Osteoblast (primary cell): Measurements from ENCODE around the gene STARD7. TPM values are rescaled to one million over a fixed set of nuclear protein-coding genes. Genes with fewer than 3 reads are reported as not detected.

Source experiments
- DNase-seq: peaks from one replicate; pipeline ENCODE4 v3.0.0; 2011; ENCODE audit warnings: low spot score, mixed read lengths; ENCODE audit not compliant: insufficient read length; ENCODE audit errors: missing footprints
- H2AFZ ChIP-seq: 2 replicates; pipeline ENCODE4 v1.6.0; 2011; ENCODE audit warnings: mild to moderate bottlenecking, low read length
- H3K27ac ChIP-seq: 2 replicates; pipeline ENCODE4 v1.5.1; 2011; ENCODE audit warnings: mild to moderate bottlenecking, low read depth, low read length, moderate library complexity
- H3K27me3 ChIP-seq: 2 replicates; pipeline ENCODE4 v1.6.0; 2012; ENCODE audit warnings: mild to moderate bottlenecking, control low read depth, inconsistent platforms, low read length, moderate library complexity; ENCODE audit not compliant: insufficient read depth
- H3K36me3 ChIP-seq: 2 replicates; pipeline ENCODE4 v1.5.1; 2011; ENCODE audit warnings: mild to moderate bottlenecking, low read length, control low read depth, moderate library complexity; ENCODE audit not compliant: insufficient read depth
- H3K4me1 ChIP-seq: 2 replicates; pipeline ENCODE4 v1.5.1; 2011; ENCODE audit warnings: mild to moderate bottlenecking, low read length, control low read depth, moderate library complexity; ENCODE audit not compliant: insufficient read depth
- H3K4me2 ChIP-seq: 2 replicates; pipeline ENCODE4 v1.6.0; 2011; ENCODE audit warnings: mild to moderate bottlenecking, low read length; ENCODE audit not compliant: insufficient read depth
- H3K4me3 ChIP-seq: fragments of 200-600 bp; sonication (generic); 3 replicates; pipeline ENCODE4 v1.5.1; 2012; ENCODE audit warnings: mild to moderate bottlenecking, low read length, inconsistent platforms; ENCODE audit not compliant: insufficient read depth
- H3K79me2 ChIP-seq: 2 replicates; pipeline ENCODE4 v1.6.0; 2012; ENCODE audit warnings: mild to moderate bottlenecking, low read length, control low read depth, inconsistent platforms; ENCODE audit not compliant: insufficient read depth
- H3K9me3 ChIP-seq: 2 replicates; pipeline ENCODE4 v1.5.1; 2011; ENCODE audit warnings: low read depth, low read length, control low read depth
- H4K20me1 ChIP-seq: 2 replicates; pipeline ENCODE4 v1.6.0; 2012; ENCODE audit warnings: mild to moderate bottlenecking, low read length, control low read depth; ENCODE audit not compliant: insufficient read depth
- CTCF ChIP-seq: IDR thresholded peaks from 2 replicates; pipeline ENCODE4 v1.5.1; 2011; ENCODE audit warnings: mild to moderate bottlenecking, low read depth, low read length, moderate library complexity; ENCODE audit errors: extremely low read depth
- total RNA-seq: library from RNA; depleted of rRNA; stranded (reverse); fragments of >200 nt; gene quantifications from 2 replicates; pipeline ENCODE4 v1.2.3, GENCODE V29; 2012

STARD7 gene
- total RNA-seq, 1 donor: 163 TPM

GRCh38 chr2:96240341-96241038 is 31.9 kb upstream of the STARD7 start:
- Histone ChIP-seq H3K27me3 (no peaks in the 10 kb centered on the region), H4K20me1 (no peaks in the 10 kb centered on the region), H3K79me2 (no peaks in the 10 kb centered on the region), H3K4me2 (no peak overlapping the region), H3K4me1 (peaks cover 16% of the 10 kb centered on the region), H3K27ac (no peak overlapping the region), H3K4me3 (no peak overlapping the region), H2AFZ (no peak overlapping the region), H3K36me3 (no peaks in the 10 kb centered on the region), H3K9me3 (no peaks in the 10 kb centered on the region)
- no peak for DNase-seq
- TF ChIP-seq CTCF: no peak

- H3K9me3 ChIP-seq: no peaks in the 10 kb centered on the region
- H4K20me1 ChIP-seq: no peaks in the 10 kb centered on the region
- peaks cover 16% of the 10 kb centered on the region for H3K4me1 ChIP-seq
- DNase-seq: no peak
- H3K27me3 ChIP-seq: no peaks in the 10 kb centered on the region
- H3K27ac ChIP-seq: no peak overlapping the region
- H3K4me2 ChIP-seq: no peak overlapping the region
- no peak overlapping the region for H3K4me3 ChIP-seq
- H3K79me2 ChIP-seq: no peaks in the 10 kb centered on the region
- no peak for TF ChIP-seq CTCF
- H3K36me3 ChIP-seq: no peaks in the 10 kb centered on the region
- no peak overlapping the region for H2AFZ ChIP-seq
Measured at GRCh38 chr2:96239745-96240264, 31.2 kb upstream of the STARD7 start.

DNA sequence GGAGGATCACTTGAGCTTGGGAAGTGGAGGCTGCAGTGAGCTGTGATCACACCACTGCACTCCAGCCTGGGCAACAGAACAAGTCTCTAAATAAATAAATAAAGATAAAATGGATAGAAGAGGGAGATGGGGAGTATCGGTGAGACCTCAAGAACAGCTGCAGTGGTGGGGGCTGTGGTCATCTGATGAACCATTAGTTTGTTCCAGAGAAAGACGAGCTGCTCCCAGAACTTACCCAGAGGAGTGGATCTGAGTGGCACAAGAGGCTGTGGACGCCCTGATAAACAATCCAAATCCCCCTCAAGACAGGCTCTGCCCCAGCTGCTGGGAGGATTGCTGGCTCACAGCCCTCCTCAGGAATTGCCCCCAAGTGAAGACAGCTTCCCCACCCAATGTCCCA is 30.5 kb upstream of the STARD7 start:
- H3K4me3 ChIP-seq: no peak overlapping the region
- DNase-seq: no peak
- H2AFZ ChIP-seq: no peak overlapping the region
- no peaks in the 10 kb centered on the region for H3K36me3 ChIP-seq
- no peak overlapping the region for H3K27ac ChIP-seq
- H4K20me1 ChIP-seq: no peaks in the 10 kb centered on the region
- H3K9me3 ChIP-seq: no peaks in the 10 kb centered on the region
- peaks cover 16% of the 10 kb centered on the region for H3K4me1 ChIP-seq
- H3K27me3 ChIP-seq: no peaks in the 10 kb centered on the region
- H3K4me2 ChIP-seq: no peak overlapping the region
- TF ChIP-seq CTCF: no peak
- H3K79me2 ChIP-seq: no peaks in the 10 kb centered on the region

DNA sequence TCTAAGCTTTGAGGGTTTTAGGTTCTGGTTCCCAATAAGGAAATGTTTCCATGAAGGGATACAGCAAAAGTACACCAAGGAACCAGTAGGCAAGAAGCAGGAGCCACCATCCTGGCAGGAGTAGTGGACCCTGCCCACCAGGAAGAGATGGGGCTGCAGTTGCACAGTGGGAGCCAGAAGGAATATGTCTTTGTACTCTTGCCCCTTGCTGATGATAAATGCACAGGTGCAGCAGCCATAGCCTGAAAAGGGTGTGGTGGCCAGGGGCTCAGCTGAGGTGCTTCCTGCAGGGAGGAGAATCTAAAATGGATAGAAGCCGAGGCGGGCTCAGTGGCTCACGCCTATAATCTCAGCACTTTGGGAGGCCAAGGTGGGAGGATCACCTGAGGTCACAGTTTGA is 29.6 kb upstream of the STARD7 start:
- no peaks in the 10 kb centered on the region for H3K36me3 ChIP-seq
- H3K4me3 ChIP-seq: no peak overlapping the region
- H2AFZ ChIP-seq: no peak overlapping the region
- no peaks in the 10 kb centered on the region for H3K27me3 ChIP-seq
- no peak for TF ChIP-seq CTCF
- peaks cover 3% of the 10 kb centered on the region for H4K20me1 ChIP-seq
- no peaks in the 10 kb centered on the region for H3K79me2 ChIP-seq
- H3K27ac ChIP-seq: no peak overlapping the region
- H3K9me3 ChIP-seq: no peaks in the 10 kb centered on the region
- no peak overlapping the region for H3K4me2 ChIP-seq
- DNase-seq: no peak
- H3K4me1 ChIP-seq: peaks cover 16% of the 10 kb centered on the region
